PC-3 (cell line): Measurements from ENCODE around the gene VRK3. TPM values are rescaled to one million over a fixed set of nuclear protein-coding genes. Genes with fewer than 3 reads are reported as not detected.

Experiments used
- ATAC-seq: fragments of 200-7000 bp; cut with Tn5 transposase; 2 replicates; pipeline ENCODE4 v1.9.1; 2020; ENCODE audit warnings: mild to moderate bottlenecking, moderate library complexity
- BruUV-seq: library from RNA; stranded (reverse); fragments of 400-500 nt; replicated peaks from 2 replicates; lab custom pipeline; 2021; lab: Mats Ljungman, UMichigan
- CTCF ChIA-PET: fragments of 300-600 bp; sonication (Branson Sonifier 250); formaldehyde crosslinking; loops from one replicate; lab custom pipeline; 2022; ENCODE audit warnings: antibody characterized with exemption; lab: Charles Lee
- POLR2A ChIA-PET: fragments of 300-600 bp; sonication (Branson Sonifier 250); formaldehyde crosslinking; loops from one replicate; lab custom pipeline; 2022; ENCODE audit warnings: antibody characterized with exemption; ENCODE audit not compliant: unreplicated experiment; lab: Charles Lee
- DNase-seq: peaks from one replicate; pipeline ENCODE4 v3.0.0-alpha.2; 2015
- H2AFZ ChIP-seq: fragments of 300-600 bp; sonication (generic); 2 replicates; pipeline ENCODE4 v1.6.0; 2016; ENCODE audit warnings: antibody characterized with exemption, low read length
- H3F3A ChIP-seq: fragments of 300-600 bp; sonication (generic); one replicate; pipeline ENCODE4 v1.6.0; 2017; ENCODE audit warnings: antibody characterized with exemption, low read length, control low read depth, mild to moderate bottlenecking; ENCODE audit not compliant: unreplicated experiment
- H3K27ac ChIP-seq: fragments of 300-600 bp; sonication (generic); 2 replicates; pipeline ENCODE4 v1.5.1; 2016; ENCODE audit warnings: mild to moderate bottlenecking, low read length
- H3K27me3 ChIP-seq: fragments of 300-600 bp; sonication (generic); 2 replicates; pipeline ENCODE4 v1.6.1; 2016; ENCODE audit warnings: low read length, mixed read lengths
- H3K36me3 ChIP-seq: fragments of 300-600 bp; sonication (generic); 2 replicates; pipeline ENCODE4 v1.6.1; 2016; ENCODE audit warnings: low read depth, mixed run types, low read length, mixed read lengths
- H3K4me1 ChIP-seq: fragments of 300-600 bp; sonication (generic); 2 replicates; pipeline ENCODE4 v1.5.1; 2016; ENCODE audit warnings: low read length; ENCODE audit not compliant: insufficient read depth
- H3K4me2 ChIP-seq: fragments of 300-600 bp; sonication (generic); 2 replicates; pipeline ENCODE4 v1.6.0; 2016; ENCODE audit warnings: low read length
- H3K4me3 ChIP-seq: fragments of 300-600 bp; sonication (generic); 2 replicates; pipeline ENCODE4 v1.5.1; 2016; ENCODE audit warnings: mild to moderate bottlenecking, low read length, mixed read lengths
- H3K79me2 ChIP-seq: fragments of 300-600 bp; sonication (generic); 2 replicates; pipeline ENCODE4 v1.6.1; 2017; ENCODE audit warnings: low read length, mixed read lengths
- H3K9ac ChIP-seq: fragments of 300-600 bp; sonication (generic); 2 replicates; pipeline ENCODE4 v1.6.0; 2016; ENCODE audit warnings: mild to moderate bottlenecking, low read length
- H3K9me2 ChIP-seq: fragments of 300-600 bp; sonication (generic); replicated peaks from 2 replicates; pipeline ENCODE4 v1.6.1; 2016; ENCODE audit warnings: mixed run types, low read length, mixed read lengths
- H3K9me3 ChIP-seq: fragments of 300-600 bp; sonication (generic); 2 replicates; pipeline ENCODE4 v1.6.1; 2016; ENCODE audit warnings: low read length, mixed read lengths
- H4K20me1 ChIP-seq: fragments of 300-600 bp; sonication (generic); 2 replicates; pipeline ENCODE4 v1.6.1; 2016; ENCODE audit warnings: low read length, mixed read lengths
- CTCF ChIP-seq: fragments of 300-600 bp; sonication (generic); conservative IDR thresholded peaks from 2 replicates; pipeline ENCODE4 v1.5.1; 2017; ENCODE audit warnings: antibody characterized with exemption, low read depth, mild to moderate bottlenecking, low read length
- EZH2 ChIP-seq: fragments of 300-600 bp; sonication (generic); IDR thresholded peaks from one replicate; pipeline ENCODE4 v1.6.1; 2017; ENCODE audit warnings: antibody characterized with exemption, mild to moderate bottlenecking, low read length; ENCODE audit not compliant: unreplicated experiment
- EZH2phosphoT487 ChIP-seq: fragments of 300-600 bp; sonication (generic); IDR thresholded peaks from 2 replicates; pipeline ENCODE4 v1.6.1; 2018; ENCODE audit warnings: mild to moderate bottlenecking, antibody characterized with exemption, low read length, borderline replicate concordance
- intact Hi-C: fragments of 100-400 bp; cut with micrococcal nuclease; formaldehyde crosslinking; loops from 2 replicates; pipeline ENCODE4 v1.9.0; 2023
- total RNA-seq: library from RNA; depleted of rRNA; stranded (reverse); fragments of >200 nt; gene quantifications from 2 replicates; pipeline ENCODE4 v1.2.3, GENCODE V29; 2014

The VRK3 gene
- total RNA-seq, 1 experiment from 2014 or later = 36.3 TPM

GRCh38 chr19:49931293-49932040, 93.7 kb downstream of the VRK3 start:
- intact Hi-C loops = loop anchor here (10.0 kb wide), 1 partner anchor 93 kb away; the partner anchor contains the start of genes VRK3 and ZNF473
- Histone ChIP-seq H3K36me3 (peaks cover 33% of the 10 kb centered on the region), H3K27ac (peak overlapping the region; percentile 92)

GRCh38 chr19:49930483-49931011, 94.6 kb downstream of the VRK3 start:
- intact Hi-C loops = loop anchor here (10.0 kb wide), 1 partner anchor 94 kb away; the partner anchor contains the start of genes VRK3 and ZNF473
- ChIA-PET CTCF (no interaction called here), POLR2A (interaction anchor here (0.6 kb wide), 1 partner anchor 20 kb away, joined by 3 read pairs; no protein-coding TSS in a partner anchor)
- Histone ChIP-seq H2AFZ (no peak overlapping the region), H3K9me3 (no peaks in the 10 kb centered on the region), H3K27ac (peak overlapping the region; percentile 92), H4K20me1 (peaks cover 13% of the 10 kb centered on the region; the same call in 1 of the 2 replicates), H3K4me1 (peaks cover 59% of the 10 kb centered on the region), H3K4me3 (peak overlapping the region; percentile 81), H3K9me2 (no peaks in the 10 kb centered on the region), H3K9ac (no peak overlapping the region), H3K79me2 (peaks cover 59% of the 10 kb centered on the region), H3K27me3 (no peaks in the 10 kb centered on the region), H3K36me3 (peaks cover 36% of the 10 kb centered on the region), H3F3A (peaks cover 12% of the 10 kb centered on the region), H3K4me2 (peak overlapping the region; percentile 91)
- no TSS peak for BruUV-seq
- ATAC-seq (no peak), DNase-seq (peak; percentile 34)
- TF ChIP-seq CTCF = no peak
- TF ChIP-seq EZH2phosphoT487 = no peak
- TF ChIP-seq EZH2 = no peak

More at GRCh38 chr19:49931293-49932040, 93.7 kb downstream of the VRK3 start:
- POLR2A ChIA-PET = interaction anchor here (0.7 kb wide), 1 partner anchor 1463 kb away, joined by 10 read pairs; no protein-coding TSS in a partner anchor
- CTCF ChIA-PET = no interaction called here
- Histone ChIP-seq H3F3A (peaks cover 12% of the 10 kb centered on the region), H3K9ac (no peak overlapping the region), H3K9me3 (no peaks in the 10 kb centered on the region), H3K4me3 (0 out of 2 replicates have a peak overlapping the region, but pooled peaks have one; percentile 2), H3K79me2 (peaks cover 50% of the 10 kb centered on the region), H3K4me1 (peaks cover 58% of the 10 kb centered on the region), H2AFZ (no peak overlapping the region), H3K9me2 (no peaks in the 10 kb centered on the region), H3K27me3 (no peaks in the 10 kb centered on the region), H4K20me1 (peaks cover 12% of the 10 kb centered on the region; the same call in 1 of the 2 replicates), H3K4me2 (peak overlapping the region; percentile 91)
- no peak for ATAC-seq
- BruUV-seq = TSS peak; percentile 8
- DNase-seq = no peak
- no peak for TF ChIP-seq CTCF
- TF ChIP-seq EZH2 = no peak
- no peak for TF ChIP-seq EZH2phosphoT487
